ENCODE results near the gene RAB4A. TPM values are rescaled to one million over a fixed set of nuclear protein-coding genes. Genes with fewer than 3 reads are reported as not detected.

The RAB4A gene
- total RNA-seq, 4 donors from 2014 or later: 44.9 to 73.6 (median 60.2) TPM

DNA sequence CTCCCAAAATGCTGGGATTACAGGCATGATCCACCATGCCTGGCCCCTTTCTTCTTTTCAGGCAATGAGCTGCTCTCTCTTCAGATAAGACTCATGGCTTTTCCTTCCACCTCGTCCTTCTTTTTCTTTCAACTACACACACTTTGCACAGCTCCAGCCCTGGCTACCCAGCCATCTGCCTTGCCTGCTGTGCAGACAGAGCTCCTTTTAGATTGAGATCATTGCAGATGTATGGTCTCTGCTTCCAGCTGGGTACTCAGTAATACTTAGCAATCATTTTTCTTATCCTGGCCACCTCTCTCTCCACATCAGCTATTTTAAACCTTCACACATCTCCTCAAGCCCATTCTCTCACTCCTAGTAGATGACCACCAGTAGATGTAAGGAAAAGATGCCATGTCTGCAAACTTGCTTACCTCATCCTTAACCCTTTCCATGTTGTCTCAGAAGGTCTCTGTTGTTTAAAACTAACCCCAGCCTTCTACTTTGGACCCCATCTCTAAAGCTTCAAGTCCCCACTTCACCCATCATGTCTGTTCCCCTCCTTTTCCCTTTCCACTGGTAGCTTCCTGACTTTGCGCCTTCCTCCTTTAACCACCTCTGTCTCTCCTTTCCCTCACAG, 7.3 kb downstream of the RAB4A start:
- no peak for DNase-seq
- Histone ChIP-seq H3K27me3 (no peaks in the 10 kb centered on the region), H3K4me3 (replicated peaks in 1 of 3) (no peak overlapping the region), H3K36me3 (no peaks in the 10 kb centered on the region), H3K4me1 (peaks cover 11 to 14% of the 10 kb centered on the region in 2 donors), H3K9me3 (no peaks in the 10 kb centered on the region), H3K27ac (no peak overlapping the region)
- TF ChIP-seq, protein P1, sequence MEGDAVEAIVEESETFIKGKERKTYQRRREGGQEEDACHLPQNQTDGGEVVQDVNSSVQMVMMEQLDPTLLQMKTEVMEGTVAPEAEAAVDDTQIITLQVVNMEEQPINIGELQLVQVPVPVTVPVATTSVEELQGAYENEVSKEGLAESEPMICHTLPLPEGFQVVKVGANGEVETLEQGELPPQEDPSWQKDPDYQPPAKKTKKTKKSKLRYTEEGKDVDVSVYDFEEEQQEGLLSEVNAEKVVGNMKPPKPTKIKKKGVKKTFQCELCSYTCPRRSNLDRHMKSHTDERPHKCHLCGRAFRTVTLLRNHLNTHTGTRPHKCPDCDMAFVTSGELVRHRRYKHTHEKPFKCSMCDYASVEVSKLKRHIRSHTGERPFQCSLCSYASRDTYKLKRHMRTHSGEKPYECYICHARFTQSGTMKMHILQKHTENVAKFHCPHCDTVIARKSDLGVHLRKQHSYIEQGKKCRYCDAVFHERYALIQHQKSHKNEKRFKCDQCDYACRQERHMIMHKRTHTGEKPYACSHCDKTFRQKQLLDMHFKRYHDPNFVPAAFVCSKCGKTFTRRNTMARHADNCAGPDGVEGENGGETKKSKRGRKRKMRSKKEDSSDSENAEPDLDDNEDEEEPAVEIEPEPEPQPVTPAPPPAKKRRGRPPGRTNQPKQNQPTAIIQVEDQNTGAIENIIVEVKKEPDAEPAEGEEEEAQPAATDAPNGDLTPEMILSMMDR (IDR thresholded peaks at IDR 0.05): no peak
- TF ChIP-seq POLR2A (IDR thresholded peaks at IDR 0.05): no peak
- WGBS, 2 donors: 96 to 97% methylated on average over 2 of the region's 2 CpGs
- intact Hi-C loops (cut with DNase I): loop anchor here (10.0 kb wide), 1 partner anchor 57 kb away; no protein-coding TSS in a partner anchor

DNA sequence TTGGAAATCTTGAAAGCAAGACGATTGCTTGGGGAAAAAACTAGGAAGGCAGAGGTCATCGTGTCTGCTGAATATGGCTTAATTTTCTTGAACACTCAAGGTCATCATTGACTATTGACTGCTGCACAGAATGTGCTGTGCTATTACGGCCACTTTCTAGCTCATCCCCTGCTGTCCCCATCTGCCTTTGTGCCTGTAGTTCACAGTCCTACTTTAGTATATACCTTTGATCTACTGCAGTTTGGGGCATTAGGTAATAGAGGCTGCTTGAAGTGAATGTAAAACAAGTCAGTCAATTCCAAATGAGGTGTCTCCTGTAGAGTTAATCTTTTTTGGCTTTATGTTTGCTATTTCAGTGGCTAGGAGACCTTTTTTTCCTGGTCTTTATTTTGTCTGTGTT, 8.3 kb downstream of the RAB4A start:
- H3K4me1 ChIP-seq: peaks cover 4 to 6% of the 10 kb centered on the region in 2 donors
- WGBS, 2 donors: 85 to 96% methylated on average over 3 of the region's 3 CpGs
- no peak for DNase-seq
- no peak for TF ChIP-seq POLR2A (IDR thresholded peaks at IDR 0.05)
- TF ChIP-seq, protein P1 (IDR thresholded peaks at IDR 0.05): no peak
- H3K27me3 ChIP-seq: no peaks in the 10 kb centered on the region
- intact Hi-C loops (cut with DNase I): loop anchor here (10.0 kb wide), 1 partner anchor 56 kb away; no protein-coding TSS in a partner anchor
- H3K36me3 ChIP-seq: no peaks in the 10 kb centered on the region
- no peak overlapping the region for H3K4me3 ChIP-seq (replicated peaks in 1 of 3)
- H3K9me3 ChIP-seq: no peaks in the 10 kb centered on the region
- H3K27ac ChIP-seq: no peak overlapping the region

DNA sequence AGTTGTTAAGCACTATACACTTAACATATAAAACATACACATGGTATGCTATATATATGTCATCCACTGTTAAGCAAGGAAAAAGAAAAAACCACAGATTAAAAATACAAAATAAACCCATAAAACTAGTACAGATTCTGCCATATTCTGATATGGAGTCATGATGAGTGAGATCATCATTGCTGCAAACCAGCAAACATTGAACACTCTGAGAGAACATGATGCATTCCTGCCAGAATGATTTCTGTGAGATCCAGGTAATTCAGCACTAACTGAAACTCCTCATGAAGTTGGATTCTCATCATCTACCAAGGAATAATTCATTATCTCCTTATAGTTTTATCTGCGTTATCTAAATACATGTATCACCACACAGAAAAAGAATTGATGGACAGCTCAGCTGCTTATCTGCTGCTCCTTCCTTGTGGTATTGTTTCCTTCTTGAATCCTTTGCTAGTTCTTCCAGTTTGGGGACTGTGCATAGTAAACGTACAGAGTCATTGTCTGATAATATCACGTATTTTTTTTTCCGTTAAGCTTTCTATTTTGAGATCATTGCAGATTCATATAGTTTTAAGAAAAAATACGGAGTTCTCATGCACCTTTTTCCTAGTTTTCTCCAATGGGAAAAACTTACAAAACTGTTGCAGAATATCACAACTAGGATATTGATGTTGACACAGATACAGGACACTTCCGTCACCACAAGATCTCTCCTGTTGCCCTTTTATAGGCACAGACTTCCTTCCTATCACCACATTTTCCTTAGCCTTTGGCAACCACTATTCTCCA, 9.3 kb downstream of the RAB4A start:
- Histone ChIP-seq H3K27ac (no peak overlapping the region), H3K9me3 (no peaks in the 10 kb centered on the region), H3K4me1 (no peaks in the 10 kb centered on the region), H3K36me3 (no peaks in the 10 kb centered on the region), H3K4me3 (replicated peaks in 1 of 3) (no peak overlapping the region), H3K27me3 (no peaks in the 10 kb centered on the region)
- WGBS, 2 donors: 85 to 87% methylated on average over 6 of the region's 6 CpGs
- no peak for DNase-seq
- TF ChIP-seq POLR2A (IDR thresholded peaks at IDR 0.05): no peak
- TF ChIP-seq, protein P1 (IDR thresholded peaks at IDR 0.05): no peak
- intact Hi-C loops (cut with DNase I): no loop called here

DNA sequence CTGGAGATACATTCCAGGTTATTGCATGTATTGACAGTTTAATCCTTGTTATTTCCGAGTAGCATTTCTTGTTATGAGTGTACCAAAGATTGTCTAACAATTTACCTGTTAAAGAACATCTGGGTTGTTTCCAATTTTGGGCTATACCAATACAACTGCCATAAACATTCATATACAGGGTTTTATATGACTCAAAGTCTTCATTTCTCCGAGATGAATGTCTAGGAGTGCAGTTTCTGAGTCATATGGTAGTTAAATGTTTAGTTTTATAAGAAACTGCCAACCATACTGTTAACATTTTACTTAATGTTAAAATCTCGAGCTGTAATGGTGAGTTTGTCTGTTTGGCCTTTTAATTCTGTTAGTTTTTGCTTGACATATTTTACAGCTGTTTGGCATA, 10.0 kb downstream of the RAB4A start:
- 92 to 95% methylated on average over 3 of the region's 3 CpGs for WGBS, 2 donors
- H3K4me1 ChIP-seq: no peaks in the 10 kb centered on the region

More for the DNA sequence above, 10.0 kb downstream of the RAB4A start:
- Histone ChIP-seq H3K27ac (no peak overlapping the region), H3K36me3 (no peaks in the 10 kb centered on the region), H3K4me3 (replicated peaks in 1 of 3) (no peak overlapping the region), H3K9me3 (no peaks in the 10 kb centered on the region), H3K27me3 (no peaks in the 10 kb centered on the region)
- DNase-seq: no peak
- intact Hi-C loops (cut with DNase I): no loop called here
- no peak for TF ChIP-seq POLR2A (IDR thresholded peaks at IDR 0.05)
- TF ChIP-seq, protein P1 (IDR thresholded peaks at IDR 0.05): no peak

Measured in thyroid gland (tissue), 4 donors.